ENCODE data around the gene CEACAM19. TPM values are rescaled to one million over a fixed set of nuclear protein-coding genes. Genes with fewer than 3 reads are reported as not detected.
A peak's percentile ranks its signal among the peaks of the same experiment; 100 is the strongest.

CEACAM19 gene
- total and polyA plus RNA-seq, 2 of the 13 experiments (the other 11 are each of a cell fraction or from before 2014, with no cell fraction given), result 1.3 to 4.0 TPM

DNA sequence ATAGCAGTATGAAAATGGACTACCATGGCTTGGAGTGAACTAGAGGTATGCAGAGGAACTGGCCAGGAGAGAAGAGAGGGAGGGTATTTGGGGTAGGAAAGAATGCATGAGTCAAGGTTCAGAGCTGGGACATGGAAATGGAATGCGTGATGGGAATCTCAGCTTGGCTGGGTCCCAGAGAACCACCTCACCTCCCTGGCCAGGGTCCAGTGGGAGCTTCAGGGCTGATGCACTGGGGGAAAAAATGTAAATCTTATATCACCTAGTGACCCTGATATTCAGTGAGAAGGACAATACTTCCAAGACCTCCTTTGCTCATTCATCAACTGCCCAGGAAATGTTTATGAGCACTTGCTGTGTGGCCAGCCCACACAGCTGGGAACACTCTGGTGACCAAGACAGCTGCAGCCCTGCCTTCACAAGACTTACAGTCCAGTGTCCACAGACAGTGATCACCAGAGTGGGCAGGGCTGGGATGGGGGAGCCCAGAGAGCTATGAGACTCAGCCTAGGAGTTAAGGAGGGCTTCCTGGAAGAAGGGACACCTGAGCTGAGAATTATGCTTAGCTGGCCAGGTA, 45.1 kb upstream of the CEACAM19 start (continued):
- TF ChIP-seq SOX13 (IDR thresholded peaks at IDR 0.05), result no peak
- TF ChIP-seq SOX13 (CRISPR knock-in tag; conservative IDR thresholded peaks at IDR 0.05 in 1 of 2, IDR thresholded peaks at IDR 0.05 in 1 of 2), result 0 out of 4 replicates have a peak, but pooled peaks of 1 of the 2 experiments have one; percentile 8
- no peak for TF ChIP-seq ZNF850 (CRISPR knock-in tag; conservative IDR thresholded peaks at IDR 0.05)
- TF ChIP-seq, protein P1, sequence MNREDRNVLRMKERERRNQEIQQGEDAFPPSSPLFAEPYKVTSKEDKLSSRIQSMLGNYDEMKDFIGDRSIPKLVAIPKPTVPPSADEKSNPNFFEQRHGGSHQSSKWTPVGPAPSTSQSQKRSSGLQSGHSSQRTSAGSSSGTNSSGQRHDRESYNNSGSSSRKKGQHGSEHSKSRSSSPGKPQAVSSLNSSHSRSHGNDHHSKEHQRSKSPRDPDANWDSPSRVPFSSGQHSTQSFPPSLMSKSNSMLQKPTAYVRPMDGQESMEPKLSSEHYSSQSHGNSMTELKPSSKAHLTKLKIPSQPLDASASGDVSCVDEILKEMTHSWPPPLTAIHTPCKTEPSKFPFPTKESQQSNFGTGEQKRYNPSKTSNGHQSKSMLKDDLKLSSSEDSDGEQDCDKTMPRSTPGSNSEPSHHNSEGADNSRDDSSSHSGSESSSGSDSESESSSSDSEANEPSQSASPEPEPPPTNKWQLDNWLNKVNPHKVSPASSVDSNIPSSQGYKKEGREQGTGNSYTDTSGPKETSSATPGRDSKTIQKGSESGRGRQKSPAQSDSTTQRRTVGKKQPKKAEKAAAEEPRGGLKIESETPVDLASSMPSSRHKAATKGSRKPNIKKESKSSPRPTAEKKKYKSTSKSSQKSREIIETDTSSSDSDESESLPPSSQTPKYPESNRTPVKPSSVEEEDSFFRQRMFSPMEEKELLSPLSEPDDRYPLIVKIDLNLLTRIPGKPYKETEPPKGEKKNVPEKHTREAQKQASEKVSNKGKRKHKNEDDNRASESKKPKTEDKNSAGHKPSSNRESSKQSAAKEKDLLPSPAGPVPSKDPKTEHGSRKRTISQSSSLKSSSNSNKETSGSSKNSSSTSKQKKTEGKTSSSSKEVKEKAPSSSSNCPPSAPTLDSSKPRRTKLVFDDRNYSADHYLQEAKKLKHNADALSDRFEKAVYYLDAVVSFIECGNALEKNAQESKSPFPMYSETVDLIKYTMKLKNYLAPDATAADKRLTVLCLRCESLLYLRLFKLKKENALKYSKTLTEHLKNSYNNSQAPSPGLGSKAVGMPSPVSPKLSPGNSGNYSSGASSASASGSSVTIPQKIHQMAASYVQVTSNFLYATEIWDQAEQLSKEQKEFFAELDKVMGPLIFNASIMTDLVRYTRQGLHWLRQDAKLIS (CRISPR knock-in tag; IDR thresholded peaks at IDR 0.05), result no peak
- TF ChIP-seq, protein P2, sequence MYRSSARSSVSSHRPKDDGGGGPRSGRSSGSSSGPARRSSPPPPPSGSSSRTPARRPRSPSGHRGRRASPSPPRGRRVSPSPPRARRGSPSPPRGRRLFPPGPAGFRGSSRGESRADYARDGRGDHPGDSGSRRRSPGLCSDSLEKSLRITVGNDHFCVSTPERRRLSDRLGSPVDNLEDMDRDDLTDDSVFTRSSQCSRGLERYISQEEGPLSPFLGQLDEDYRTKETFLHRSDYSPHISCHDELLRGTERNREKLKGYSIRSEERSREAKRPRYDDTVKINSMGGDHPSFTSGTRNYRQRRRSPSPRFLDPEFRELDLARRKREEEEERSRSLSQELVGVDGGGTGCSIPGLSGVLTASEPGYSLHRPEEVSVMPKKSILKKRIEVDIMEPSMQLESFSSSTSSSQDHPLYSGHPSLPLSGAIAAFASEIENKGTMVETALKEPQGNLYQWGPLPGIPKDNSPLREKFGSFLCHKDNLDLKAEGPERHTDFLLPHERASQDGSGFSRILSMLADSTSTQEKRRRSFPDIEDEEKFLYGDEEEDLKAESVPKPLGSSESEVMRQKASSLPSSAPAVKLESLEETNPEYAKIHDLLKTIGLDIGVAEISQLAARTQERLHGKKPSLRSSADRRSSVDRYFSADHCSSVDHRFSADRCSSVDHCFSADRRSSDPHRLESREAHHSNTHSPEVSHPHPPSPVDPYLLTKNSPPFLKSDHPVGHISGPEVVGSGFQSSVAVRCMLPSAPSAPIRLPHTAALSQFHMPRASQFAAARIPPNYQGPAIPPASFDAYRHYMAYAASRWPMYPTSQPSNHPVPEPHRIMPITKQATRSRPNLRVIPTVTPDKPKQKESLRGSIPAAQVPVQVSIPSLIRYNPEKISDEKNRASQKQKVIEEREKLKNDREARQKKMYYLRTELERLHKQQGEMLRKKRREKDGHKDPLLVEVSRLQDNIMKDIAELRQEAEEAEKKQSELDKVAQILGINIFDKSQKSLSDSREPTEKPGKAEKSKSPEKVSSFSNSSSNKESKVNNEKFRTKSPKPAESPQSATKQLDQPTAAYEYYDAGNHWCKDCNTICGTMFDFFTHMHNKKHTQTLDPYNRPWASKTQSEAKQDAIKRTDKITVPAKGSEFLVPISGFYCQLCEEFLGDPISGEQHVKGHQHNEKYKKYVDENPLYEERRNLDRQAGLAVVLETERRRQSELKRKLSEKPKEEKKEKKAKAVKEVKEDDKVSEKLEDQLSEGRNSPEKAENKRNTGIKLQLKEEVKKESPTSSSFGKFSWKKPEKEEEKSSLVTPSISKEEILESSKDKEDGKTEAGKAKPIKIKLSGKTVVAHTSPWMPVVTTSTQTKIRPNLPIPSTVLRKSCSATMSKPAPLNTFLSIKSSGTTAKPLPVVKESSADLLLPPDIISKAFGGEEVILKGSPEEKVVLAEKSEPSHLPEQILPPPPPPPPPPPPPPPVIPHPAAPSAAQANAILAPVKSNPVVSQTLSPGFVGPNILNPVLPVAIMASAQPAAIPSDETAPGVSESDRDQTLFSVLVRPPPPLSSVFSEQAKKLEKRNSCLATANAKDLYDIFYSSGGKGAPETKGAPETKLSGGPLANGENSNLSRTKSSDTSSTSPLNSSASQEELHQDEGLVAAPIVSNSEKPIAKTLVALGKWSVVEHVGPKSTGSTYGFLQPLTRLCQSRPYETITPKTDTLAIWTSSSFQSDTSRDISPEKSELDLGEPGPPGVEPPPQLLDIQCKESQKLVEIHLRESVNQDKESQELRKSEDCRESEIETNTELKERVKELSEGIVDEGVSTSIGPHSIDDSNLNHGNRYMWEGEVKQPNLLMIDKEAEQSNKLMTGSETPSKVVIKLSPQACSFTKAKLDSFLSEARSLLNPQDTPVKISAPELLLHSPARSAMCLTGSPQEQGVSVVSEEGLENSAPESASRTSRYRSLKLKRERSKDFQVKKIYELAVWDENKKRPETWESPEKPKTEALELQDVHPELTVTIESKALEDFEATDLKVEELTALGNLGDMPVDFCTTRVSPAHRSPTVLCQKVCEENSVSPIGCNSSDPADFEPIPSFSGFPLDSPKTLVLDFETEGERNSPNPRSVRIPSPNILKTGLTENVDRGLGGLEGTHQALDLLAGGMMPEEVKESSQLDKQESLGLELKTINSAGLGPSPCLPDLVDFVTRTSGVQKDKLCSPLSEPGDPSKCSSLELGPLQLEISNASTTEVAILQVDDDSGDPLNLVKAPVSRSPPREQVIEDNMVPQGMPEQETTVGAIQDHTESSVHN (CRISPR knock-in tag; IDR thresholded peaks at IDR 0.05), result no peak
- TF ChIP-seq ZNF430 (CRISPR knock-in tag; IDR thresholded peaks at IDR 0.05), result no peak
- no peak for TF ChIP-seq TSC22D2 (CRISPR knock-in tag; IDR thresholded peaks at IDR 0.05; ENCODE audit: borderline replicate concordance)
- TF ChIP-seq RFXANK (CRISPR knock-in tag; IDR thresholded peaks at IDR 0.05), result no peak
- TF ChIP-seq BCL3 (CRISPR knock-in tag; IDR thresholded peaks at IDR 0.05), result no peak
- TF ChIP-seq, protein P3, sequence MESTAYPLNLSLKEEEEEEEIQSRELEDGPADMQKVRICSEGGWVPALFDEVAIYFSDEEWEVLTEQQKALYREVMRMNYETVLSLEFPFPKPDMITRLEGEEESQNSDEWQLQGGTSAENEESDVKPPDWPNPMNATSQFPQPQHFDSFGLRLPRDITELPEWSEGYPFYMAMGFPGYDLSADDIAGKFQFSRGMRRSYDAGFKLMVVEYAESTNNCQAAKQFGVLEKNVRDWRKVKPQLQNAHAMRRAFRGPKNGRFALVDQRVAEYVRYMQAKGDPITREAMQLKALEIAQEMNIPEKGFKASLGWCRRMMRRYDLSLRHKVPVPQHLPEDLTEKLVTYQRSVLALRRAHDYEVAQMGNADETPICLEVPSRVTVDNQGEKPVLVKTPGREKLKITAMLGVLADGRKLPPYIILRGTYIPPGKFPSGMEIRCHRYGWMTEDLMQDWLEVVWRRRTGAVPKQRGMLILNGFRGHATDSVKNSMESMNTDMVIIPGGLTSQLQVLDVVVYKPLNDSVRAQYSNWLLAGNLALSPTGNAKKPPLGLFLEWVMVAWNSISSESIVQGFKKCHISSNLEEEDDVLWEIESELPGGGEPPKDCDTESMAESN (CRISPR knock-in tag; conservative IDR thresholded peaks at IDR 0.05), result no peak
- no peak for TF ChIP-seq JARID2 (CRISPR knock-in tag; IDR thresholded peaks at IDR 0.05; ENCODE audit: insufficient replicate concordance)
- no peak for TF ChIP-seq REPIN1 (CRISPR knock-in tag; IDR thresholded peaks at IDR 0.05; ENCODE audit: borderline replicate concordance, low read depth)
- no peak for TF ChIP-seq ZSCAN31 (CRISPR knock-in tag; IDR thresholded peaks at IDR 0.05; ENCODE audit: low read depth)
- no peak for TF ChIP-seq SALL2 (CRISPR knock-in tag; IDR thresholded peaks at IDR 0.05)
